Motor neuron (in vitro differentiated cells): ENCODE measurements around the gene CHD6. TPM values are rescaled to one million over a fixed set of nuclear protein-coding genes. Genes with fewer than 3 reads are reported as not detected.

Experiments
- ATAC-seq, 8 experiments: fragments of 200-7000 bp; cut with Tn5 transposase; replicated peaks in 6 of 8; 2 replicates each; pipeline ENCODE4 v1.8.0; 2021; ENCODE audit warnings: mild to moderate bottlenecking in 8 of 8, moderate library complexity in 8 of 8
- H3K27ac ChIP-seq, 2 donors: fragments of 250-450 bp; sonication (Bioruptor Pico); 2 replicates each; pipeline ENCODE4 v1.9.0; 2021; ENCODE audit warnings: antibody characterized with exemption in 2 of 2, mild to moderate bottlenecking in 2 of 2, moderate library complexity in 1 of 2
- H3K4me1 ChIP-seq, 2 donors: fragments of 250-450 bp; sonication (Bioruptor Pico); replicated peaks in 1 of 2; 2 replicates each; pipeline ENCODE4 v1.6.1; 2021; ENCODE audit warnings: antibody characterized with exemption in 2 of 2, mild to moderate bottlenecking in 2 of 2, moderate library complexity in 1 of 2
- H3K4me3 ChIP-seq, 5 donors: fragments of 250-450 bp; sonication (Bioruptor Pico); 2 replicates each; pipeline ENCODE4 v1.9.0; 2021; ENCODE audit warnings: antibody characterized with exemption in 5 of 5, mild to moderate bottlenecking in 5 of 5, moderate library complexity in 4 of 5
- WGBS, 10 experiments: fragments of 450-650 bp; shearing (Covaris generic); methylation state at CpG; one replicate each; pipeline ENCODE4 v1.0.0; 2022; 5-methylcytosine and 5-hydroxymethylcytosine counted together
- in situ Hi-C, 9 experiments: fragments of 400-800 bp; cut with MboI; loops; one replicate each; pipeline ENCODE4 v1.15.0; 2021; ENCODE audit warnings: low sequenced_read_pairs in 9 of 9, low pct_unique_long_range_greater_than_20kb in 2 of 9; ENCODE audit not compliant: unreplicated experiment in 9 of 9
- total RNA-seq, 8 experiments: library from RNA; unstranded; fragments of 300-600 nt; gene quantifications; 2 replicates each; pipeline versions ENCODE4 v1.2.3 to v1.2.4, GENCODE V29; 2022

Gene CHD6
- total RNA-seq, 8 experiments from 2014 or later = 19.4 to 59.2 (median 37.5) TPM

DNA sequence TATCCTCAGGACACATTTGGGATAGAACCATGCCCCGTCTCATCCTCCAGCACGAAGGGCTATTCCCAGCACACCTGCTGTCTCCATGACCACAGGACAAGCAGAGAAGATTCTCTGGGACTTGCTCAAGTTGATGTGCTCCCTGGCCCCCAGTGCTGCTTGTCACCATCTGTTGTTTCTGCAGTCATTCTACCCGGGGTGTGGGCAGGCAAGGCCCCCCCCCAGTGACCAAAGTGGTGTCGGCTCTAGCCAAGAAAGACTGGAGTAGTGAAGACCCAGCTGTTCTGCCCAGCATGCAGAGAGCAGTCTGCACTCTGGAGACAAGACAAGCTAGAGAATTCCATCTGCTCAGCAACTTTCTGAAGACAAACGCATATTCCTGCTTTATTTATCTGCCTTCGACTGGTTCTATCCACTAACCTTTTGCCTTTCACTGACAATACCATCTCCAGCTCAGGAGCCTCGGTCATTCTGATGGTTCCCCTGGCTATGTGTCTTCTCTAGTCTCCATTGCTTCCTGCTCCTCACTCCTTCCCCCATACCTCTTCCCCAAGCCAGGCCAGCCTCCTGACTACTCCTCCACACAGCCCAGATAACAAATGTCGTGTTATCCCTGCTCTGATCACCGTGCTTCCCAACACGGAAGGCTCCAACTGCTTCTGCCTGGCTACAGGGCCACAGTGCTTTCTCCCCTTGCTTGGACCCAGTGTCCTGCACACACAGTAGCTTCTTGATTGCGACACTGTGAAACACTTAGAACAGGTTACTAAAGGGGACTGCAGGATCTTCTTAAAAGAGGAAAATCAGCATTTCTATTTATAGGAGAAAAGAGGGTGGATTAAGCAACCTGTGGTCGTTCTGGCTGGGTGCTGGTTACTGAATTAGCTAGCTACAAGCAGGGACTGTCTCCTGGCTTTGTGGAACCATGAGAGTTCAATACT lies 164.9 kb downstream of the CHD6 start:
- H3K4me1 ChIP-seq = no peaks in the 10 kb centered on the region
- WGBS, 10 experiments = 33 to 100% (median 81%) methylated on average over 1 to 9 of the region's 12 CpGs
- H3K4me3 ChIP-seq = no peak overlapping the region
- in situ Hi-C loops = no loop called here
- ATAC-seq = peak in 1 of 8 experiments; percentile 13
- H3K27ac ChIP-seq = no peak overlapping the region

DNA sequence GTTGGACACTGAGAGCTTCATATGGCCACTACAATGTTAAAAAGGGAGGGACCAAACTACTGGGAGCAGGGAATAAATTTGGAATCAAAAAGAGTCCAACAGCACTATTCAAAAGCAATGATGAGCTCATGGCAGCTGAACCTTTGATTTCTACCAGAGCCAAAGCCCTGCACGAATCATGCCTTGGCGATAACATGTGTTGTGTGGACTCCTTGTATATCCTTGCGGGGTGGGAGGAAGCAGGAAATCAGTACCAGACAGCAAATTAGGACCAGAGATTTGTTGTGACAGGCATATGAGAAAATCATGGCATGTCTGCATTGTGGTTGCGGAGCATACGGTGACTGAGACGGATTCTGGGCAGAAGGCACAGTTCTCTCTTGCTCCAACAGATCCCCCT lies 166.0 kb downstream of the CHD6 start:
- in situ Hi-C loops = no loop called here
- Histone ChIP-seq H3K4me1 (no peaks in the 10 kb centered on the region), H3K4me3 (no peak overlapping the region), H3K27ac (no peak overlapping the region)
- no peak for ATAC-seq
- 75 to 96% (median 86%) methylated on average over 2 to 6 of the region's 6 CpGs; no CpG with 5 or more reads in 5 of the 10 experiments for WGBS, 10 experiments

DNA sequence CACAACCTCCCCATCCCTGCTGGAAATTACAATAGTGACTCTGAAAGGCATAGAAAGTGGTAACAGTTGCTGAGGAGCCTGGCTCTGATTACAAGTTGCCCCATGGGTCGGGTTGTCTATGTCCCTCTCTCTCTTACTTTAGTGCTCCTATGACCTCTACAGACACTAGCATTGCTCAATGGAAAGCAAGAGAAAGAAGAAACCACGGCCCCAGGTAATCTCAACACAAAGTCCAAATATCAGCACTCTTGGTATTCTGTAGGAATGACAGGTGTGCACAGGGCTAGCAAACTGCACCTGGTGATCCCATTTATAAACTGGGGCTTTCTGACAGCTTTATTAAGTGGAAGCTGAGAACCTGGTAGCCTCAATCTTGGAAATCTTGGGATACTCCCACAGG lies 171.2 kb downstream of the CHD6 start:
- no peak for ATAC-seq
- Histone ChIP-seq H3K27ac (no peak overlapping the region), H3K4me1 (no peaks in the 10 kb centered on the region), H3K4me3 (no peak overlapping the region)
- in situ Hi-C loops = no loop called here
- WGBS, 10 experiments = 63 to 100% (median 86%) methylated on average over 1 to 2 of the region's 2 CpGs; no CpG with 5 or more reads in 3 of the 10 experiments

DNA sequence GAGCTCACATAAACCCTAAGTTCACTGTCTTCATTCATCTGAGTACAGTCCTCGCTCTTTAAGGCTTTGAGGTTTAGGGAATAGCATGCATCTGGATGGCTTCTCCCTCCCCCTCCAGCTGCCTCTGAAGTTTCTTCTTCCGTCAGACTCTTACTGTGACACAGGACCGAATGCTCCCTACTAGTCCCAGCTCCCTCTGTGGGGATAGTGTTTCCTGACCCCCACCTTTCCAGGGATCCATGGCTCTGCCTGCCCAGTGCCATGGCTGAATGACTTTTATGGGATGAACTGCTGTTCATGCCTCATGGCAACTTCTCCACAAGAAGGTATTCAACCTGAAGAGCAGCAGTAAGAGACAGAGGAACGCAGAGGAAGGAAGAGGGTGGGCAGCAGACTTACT lies 171.7 kb downstream of the CHD6 start:
- no peak overlapping the region for H3K27ac ChIP-seq
- WGBS, 10 experiments = 63 to 100% (median 100%) methylated on average over 1 to 3 of the region's 4 CpGs; no CpG with 5 or more reads in 2 of the 10 experiments
- H3K4me1 ChIP-seq = no peaks in the 10 kb centered on the region
- no peak overlapping the region for H3K4me3 ChIP-seq
- in situ Hi-C loops = no loop called here
- no peak for ATAC-seq

DNA sequence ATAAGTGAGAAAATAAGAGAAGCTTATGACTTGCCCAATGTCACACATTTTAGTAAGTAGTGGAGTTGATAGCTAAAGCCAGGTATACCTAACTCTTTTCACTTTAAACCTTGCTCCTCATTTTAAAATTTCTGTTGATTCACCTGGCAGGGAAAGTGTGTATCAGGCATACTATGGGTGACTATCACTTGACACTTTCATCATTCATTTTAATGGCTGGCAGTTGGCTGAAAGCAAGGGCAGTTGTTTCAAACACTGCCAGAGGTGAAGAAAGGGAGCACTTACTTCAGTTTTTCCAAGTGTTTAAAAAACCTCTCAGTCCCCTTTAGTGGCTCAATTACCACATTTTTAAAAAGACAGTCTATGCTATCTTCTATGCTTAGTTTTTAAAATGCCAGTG lies 173.4 kb downstream of the CHD6 start:
- Histone ChIP-seq H3K4me3 (no peak overlapping the region), H3K4me1 (no peaks in the 10 kb centered on the region), H3K27ac (no peak overlapping the region)
- no peak for ATAC-seq
- in situ Hi-C loops = no loop called here

DNA sequence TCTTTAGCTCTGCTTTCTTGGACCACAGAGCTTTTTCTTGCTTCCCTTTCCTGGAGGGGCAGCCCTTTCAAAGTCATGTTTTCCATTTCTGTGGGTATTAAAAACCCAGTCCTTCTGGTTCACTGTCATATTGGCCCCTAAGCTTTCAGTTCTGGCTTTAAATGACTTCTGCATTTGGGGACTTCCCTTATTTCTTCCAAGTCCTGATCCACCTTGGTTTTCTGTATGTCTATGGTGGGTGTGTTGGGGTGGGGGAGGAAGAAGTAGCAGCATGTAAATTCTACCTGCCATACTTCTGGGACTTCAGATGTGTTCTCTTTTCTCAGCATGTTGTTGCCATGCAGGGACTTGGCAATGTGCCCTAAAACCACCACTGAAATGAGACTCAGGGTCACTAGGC lies 174.5 kb downstream of the CHD6 start:
- Histone ChIP-seq H3K4me3 (no peak overlapping the region), H3K27ac (no peak overlapping the region), H3K4me1 (no peaks in the 10 kb centered on the region)
- in situ Hi-C loops = no loop called here
- ATAC-seq = no peak

DNA sequence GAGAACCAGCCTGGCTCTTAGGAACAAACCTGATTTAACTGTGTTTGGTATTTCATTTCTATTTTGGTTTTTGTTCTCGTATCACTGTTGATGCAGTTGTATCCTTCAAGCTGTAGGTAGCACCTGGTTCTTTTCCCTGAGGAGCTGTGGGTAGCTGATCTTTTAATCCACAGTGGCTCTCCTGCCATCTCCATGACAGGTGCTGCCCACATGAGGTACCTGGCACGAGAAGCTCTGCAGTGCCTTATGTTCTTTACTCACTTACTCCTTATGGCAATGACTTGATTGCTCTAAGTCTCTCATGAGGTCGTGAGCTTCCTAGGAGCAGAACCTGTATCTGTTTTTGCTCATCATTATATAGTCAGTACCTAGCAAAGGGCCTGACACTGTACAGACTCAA lies 177.3 kb downstream of the CHD6 start:
- H3K4me1 ChIP-seq = no peaks in the 10 kb centered on the region
- WGBS, 10 experiments = 17 to 100% (median 80%) methylated on average over 1 to 3 of the region's 3 CpGs; no CpG with 5 or more reads in 1 of the 10 experiments
- no peak overlapping the region for H3K27ac ChIP-seq
- ATAC-seq = no peak
- in situ Hi-C loops = no loop called here
- H3K4me3 ChIP-seq = no peak overlapping the region

DNA sequence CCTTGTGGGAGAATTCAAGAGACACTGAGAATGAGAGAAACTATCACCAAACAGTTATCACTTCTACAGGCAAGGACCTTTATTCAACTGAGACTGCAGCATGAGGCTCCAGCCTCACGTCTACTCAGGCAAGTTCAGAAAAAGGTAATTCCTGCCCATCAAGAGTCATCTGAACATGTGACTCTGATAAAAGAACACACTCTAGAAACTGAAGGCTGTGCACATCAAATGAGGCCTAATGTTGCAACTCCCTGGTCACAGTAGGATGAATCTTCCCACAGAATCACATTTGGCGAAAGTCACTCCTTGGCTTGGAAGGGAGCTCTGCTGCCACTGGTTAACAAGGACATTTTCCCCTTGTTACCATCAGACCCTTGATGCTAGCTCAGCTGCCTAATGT lies 180.3 kb downstream of the CHD6 start:
- no peak overlapping the region for H3K4me3 ChIP-seq
- ATAC-seq = no peak
- no peaks in the 10 kb centered on the region for H3K4me1 ChIP-seq
- 60 to 100% (median 71%) methylated on average over 1 to 2 of the region's 2 CpGs; no CpG with 5 or more reads in 7 of the 10 experiments for WGBS, 10 experiments
- in situ Hi-C loops = no loop called here
- no peak overlapping the region for H3K27ac ChIP-seq

DNA sequence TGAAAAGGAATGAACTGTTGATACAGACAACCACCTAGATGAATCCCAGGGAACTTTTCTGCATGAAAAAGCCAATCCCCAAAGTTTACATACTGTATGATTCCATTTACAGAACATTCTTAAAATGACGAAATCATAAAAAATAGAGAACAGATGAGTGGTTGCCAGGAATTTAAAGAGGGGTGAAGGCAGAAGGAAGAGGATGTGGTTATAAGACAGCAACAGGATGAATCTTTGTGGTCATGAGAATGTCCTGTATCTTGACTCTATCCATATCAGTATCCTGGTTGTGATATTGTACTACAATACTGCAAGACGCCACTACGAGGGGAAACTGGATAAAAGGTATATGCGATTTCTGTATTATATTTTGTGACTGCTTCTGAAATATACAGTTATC lies 181.5 kb downstream of the CHD6 start:
- no peak overlapping the region for H3K27ac ChIP-seq
- in situ Hi-C loops = no loop called here
- H3K4me1 ChIP-seq = no peaks in the 10 kb centered on the region
- no peak for ATAC-seq
- 91 to 100% (median 96%) methylated on average over 1 to 4 of the region's 4 CpGs for WGBS, 10 experiments
- no peak overlapping the region for H3K4me3 ChIP-seq

DNA sequence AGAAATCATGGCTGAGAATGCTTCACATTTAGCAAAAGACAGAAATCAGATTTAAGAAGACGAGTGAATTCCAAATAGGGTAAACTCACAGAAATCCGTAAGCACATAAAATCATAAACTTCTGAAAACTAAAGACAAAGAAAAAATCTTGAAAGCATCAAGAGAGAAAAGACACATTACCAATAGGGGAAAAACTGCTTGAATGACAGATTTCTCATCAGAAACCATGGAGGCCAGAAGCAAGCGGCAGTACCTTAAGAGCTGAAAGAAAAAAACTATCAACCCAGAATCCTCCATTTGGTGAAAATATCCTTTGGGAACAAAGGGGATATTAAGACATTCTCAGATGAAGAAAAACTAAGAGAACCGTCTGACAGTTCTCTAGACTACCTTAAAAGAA lies 185.0 kb downstream of the CHD6 start:
- in situ Hi-C loops = no loop called here
- ATAC-seq = no peak
- 74 to 100% (median 83%) methylated on average over 3 to 4 of the region's 4 CpGs for WGBS, 10 experiments
- Histone ChIP-seq H3K4me1 (no peaks in the 10 kb centered on the region), H3K4me3 (no peak overlapping the region), H3K27ac (no peak overlapping the region)

DNA sequence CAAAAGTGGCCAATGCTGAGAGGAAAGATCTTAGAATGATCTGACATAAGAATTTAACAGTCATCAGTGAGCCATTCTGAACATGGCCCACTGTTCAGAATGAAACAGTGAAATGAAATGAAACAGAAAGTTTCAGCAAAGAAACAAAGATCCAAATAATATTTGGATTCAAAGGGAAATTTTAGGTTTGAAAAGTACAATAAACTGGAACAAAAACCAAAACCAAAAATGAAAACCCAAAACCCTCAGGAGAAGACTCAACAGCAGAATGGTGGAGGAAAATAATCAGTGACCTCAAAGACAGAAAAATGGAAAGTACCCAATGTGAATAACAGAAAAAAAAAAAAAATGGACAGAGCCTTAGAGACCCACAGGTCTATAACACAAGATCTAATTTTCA lies 185.4 kb downstream of the CHD6 start:
- no peaks in the 10 kb centered on the region for H3K4me1 ChIP-seq
- no peak for ATAC-seq
- H3K27ac ChIP-seq = no peak overlapping the region
- in situ Hi-C loops = no loop called here
- no peak overlapping the region for H3K4me3 ChIP-seq

DNA sequence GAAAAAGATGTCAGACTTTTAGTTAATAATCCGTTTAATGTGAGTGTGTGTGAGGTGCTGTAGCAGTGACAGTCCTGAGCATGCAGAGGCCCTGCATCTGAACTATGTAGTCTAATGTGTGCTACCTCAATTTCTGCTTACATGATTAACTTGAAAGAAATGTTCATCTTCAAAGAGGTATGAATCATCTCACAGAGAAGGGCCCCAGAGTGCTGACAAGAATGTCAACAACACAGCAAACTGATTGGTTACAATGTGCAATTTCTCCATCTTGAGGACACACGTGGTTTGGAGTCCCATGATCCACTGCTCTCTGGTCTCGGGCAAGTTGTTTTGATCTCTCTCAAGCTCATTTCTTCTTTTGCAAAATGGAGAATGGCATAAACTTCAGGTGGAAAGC lies 189.9 kb downstream of the CHD6 start:
- ATAC-seq = peak in 2 of 8 experiments; percentile 35 to 45
- no peak overlapping the region for H3K4me3 ChIP-seq
- in situ Hi-C loops = no loop called here

DNA sequence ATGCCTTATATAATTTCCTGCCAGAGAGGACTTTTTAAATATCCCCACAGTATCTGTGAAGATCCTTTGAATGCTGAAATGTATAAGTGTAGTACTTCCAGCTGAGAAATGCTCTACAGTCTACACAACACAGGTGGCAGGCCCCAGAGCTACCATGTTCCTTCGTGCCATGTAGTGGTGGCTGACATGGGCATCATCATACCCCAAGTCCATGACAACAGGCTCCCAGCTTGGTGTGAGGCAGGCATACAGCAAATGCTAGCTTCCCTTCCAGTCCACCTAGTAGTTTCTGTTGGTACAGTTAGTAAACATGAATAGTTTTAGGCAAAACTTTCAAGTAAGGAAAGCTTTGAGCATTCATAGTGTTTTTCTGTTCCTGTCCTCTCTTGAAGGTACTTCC lies 190.3 kb downstream of the CHD6 start:
- no peak overlapping the region for H3K27ac ChIP-seq
- in situ Hi-C loops = no loop called here
- ATAC-seq = no peak
- 17 to 83% (median 59%) methylated on average over 1 of the region's 1 CpG; no CpG with 5 or more reads in 6 of the 10 experiments for WGBS, 10 experiments
- no peak overlapping the region for H3K4me3 ChIP-seq
- no peaks in the 10 kb centered on the region for H3K4me1 ChIP-seq

More for the DNA sequence above, 189.9 kb downstream of the CHD6 start:
- Histone ChIP-seq H3K27ac (no peak overlapping the region), H3K4me1 (no peaks in the 10 kb centered on the region)
- WGBS, 10 experiments = 33 to 96% (median 67%) methylated on average over 1 to 3 of the region's 3 CpGs; no CpG with 5 or more reads in 4 of the 10 experiments

DNA sequence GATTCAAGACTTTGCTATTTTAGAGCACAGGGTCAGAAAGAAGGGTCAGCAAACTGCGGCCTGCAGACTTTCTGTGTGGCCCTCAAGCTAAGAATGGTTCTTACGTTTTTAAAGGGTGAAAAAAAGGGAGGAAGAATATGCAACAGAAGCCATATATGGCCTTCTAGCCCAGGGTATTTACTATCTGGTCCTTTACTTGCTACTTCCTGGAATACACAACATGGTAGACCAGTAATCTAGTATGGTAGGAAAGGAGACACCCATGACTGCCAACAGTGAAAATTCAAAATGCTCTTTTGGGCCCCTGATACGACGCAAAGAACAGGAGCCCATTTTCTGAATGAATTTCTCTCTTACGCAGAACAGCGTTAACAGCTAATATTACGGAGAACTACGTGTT lies 191.2 kb downstream of the CHD6 start:
- no peak for ATAC-seq
- Histone ChIP-seq H3K4me1 (no peaks in the 10 kb centered on the region), H3K27ac (no peak overlapping the region), H3K4me3 (no peak overlapping the region)
- WGBS, 10 experiments = 74 to 100% (median 91%) methylated on average over 3 to 8 of the region's 8 CpGs
- in situ Hi-C loops = no loop called here
